HUDEP-2 (cell line): Measurements from ENCODE around the gene HSD17B2.
"Not testable (repeated sequence)": the region's sequence is repeated elsewhere in the genome, so short reads cannot be mapped to it uniquely, and the experiment has no call there.

Experiments
- DNase-seq, 76 experiments: peaks; one replicate each; lab custom pipeline; 2025; ENCODE audit not compliant: unreplicated experiment in 76 of 76; lab: John Stamatoyannopoulos, UW

The HSD17B2 gene, protein sequence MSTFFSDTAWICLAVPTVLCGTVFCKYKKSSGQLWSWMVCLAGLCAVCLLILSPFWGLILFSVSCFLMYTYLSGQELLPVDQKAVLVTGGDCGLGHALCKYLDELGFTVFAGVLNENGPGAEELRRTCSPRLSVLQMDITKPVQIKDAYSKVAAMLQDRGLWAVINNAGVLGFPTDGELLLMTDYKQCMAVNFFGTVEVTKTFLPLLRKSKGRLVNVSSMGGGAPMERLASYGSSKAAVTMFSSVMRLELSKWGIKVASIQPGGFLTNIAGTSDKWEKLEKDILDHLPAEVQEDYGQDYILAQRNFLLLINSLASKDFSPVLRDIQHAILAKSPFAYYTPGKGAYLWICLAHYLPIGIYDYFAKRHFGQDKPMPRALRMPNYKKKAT

DNA sequence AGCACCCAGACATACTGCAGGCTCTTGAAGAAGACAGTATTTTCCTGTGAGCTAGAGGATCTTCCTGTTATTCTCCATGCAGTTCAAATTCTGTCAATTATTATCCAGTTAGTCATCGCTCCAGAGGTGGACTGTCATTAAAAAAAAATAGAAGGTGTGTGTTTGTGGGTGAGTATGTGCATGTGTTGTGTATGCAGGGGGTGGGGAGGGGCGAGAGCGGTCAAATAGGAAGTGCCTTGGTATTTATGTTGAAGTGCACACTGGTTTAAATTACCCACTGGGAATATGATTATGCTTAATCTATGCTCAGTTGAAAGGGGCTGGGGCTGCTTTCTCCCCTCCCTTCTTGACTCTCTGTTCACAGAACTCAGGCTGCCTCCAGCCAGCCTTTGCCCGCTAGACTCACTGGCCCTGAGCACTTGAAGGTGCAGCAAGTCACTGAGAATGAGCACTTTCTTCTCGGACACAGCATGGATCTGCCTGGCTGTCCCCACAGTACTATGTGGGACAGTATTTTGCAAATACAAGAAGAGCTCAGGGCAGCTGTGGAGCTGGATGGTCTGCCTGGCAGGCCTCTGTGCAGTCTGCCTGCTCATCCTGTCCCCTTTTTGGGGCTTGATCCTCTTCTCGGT is at the start of gene HSD17B2:
HSD17B2 (plus strand) TSS at position 273 of the 632 bp plus-strand sequence; CDS start at position 445, 172 bp downstream.
- no peak for DNase-seq

DNA sequence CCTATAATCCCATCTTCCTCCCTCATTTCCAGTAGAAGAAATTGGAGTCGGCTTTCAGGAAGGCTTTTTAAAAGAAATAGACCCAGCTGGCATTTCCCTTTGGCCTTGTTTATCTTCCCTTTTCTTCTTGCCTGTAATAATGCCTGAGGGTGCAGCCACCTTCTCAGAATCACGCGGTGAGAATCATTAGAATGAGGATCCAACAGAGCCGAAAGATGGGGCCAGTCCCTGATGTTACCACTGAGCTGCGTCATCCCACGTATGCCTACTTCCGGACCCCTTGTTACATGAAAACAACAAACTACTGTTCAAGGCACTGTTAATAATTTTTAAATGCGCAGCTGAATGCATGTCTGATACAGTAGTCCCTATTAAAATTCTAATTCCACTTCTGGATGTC is 47.9 kb upstream of the HSD17B2 start:
- DNase-seq, result no peak

DNA sequence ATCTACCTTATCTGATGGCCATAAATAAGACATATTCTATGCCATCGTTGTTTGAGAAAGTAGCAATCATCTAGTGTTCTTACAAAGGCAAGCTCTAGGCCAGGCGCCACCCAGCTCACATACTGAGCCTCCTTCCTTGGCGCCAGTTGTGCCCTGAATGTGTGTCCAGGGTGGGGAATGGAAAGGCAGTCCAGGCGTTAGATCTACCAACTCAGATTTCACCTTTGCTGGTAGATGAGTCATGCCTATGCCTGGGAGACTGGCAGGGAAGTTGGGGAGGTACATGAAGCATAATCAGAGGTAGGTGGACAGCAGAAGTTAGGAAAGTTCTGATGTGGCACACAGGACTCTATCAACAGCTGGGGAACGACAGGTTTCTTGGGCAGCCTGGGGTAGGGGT is 47.3 kb upstream of the HSD17B2 start:
- DNase-seq, result no peak

DNA sequence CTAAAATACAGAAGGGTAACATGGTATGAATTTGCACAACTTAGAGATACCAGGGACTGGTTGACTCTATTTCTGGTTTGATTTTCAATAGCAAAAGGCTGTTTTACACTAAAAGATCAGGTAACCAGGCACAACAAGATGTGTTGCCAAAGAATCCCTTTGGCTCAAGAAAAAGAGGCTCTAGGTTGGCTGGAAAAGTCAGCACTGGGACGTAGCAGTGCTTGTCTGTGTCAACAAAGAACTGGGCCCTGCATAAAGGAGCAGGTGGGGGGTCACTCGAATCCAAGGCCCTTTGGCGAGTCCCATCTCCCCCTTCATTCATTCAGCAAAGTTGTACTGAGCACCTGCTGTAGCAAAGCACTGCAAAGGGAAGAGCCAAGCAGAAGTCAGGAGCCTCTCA is 42.2 kb upstream of the HSD17B2 start:
- DNase-seq, result no peak

DNA sequence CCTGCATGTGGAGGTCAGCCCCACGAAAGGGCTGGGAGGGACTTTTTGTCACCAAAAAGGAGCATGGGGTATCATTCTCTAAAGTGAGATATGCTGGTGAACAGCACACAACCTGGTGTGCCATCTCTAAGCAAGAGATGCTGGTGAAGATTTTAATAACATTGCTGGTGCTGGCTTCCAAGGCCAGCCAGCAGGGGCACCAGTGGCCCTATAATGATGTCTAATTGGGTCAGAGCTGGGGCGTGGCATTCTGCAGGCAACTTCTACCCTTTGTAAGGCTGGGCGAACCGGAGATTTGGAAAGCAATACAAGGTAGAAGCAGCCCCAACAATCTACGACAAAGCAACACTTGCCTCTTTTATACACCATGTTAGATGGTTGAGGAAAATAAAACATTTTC is 40.6 kb upstream of the HSD17B2 start:
- peak in 5 of 76 experiments; percentile 2 to 13 (median 4) for DNase-seq

DNA sequence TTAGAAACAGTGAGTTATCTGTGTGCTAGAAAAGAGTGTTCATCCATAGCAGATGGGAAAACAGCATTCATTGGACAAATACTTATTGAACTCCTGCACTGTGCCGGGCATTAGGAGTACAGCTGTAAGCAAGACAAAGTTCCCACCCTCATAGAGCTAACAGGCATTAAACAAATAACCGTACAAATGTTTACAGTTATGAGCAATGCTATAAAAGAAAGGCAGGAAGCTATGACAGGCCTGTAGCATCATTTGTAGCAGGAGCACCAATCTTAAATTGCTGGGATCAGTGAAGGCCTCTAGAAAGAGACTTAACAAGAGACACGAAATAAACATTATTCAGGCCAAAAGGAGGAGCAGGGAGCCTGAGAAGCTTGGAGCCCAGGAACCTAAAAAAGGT is 39.4 kb upstream of the HSD17B2 start:
- DNase-seq, result no peak

DNA sequence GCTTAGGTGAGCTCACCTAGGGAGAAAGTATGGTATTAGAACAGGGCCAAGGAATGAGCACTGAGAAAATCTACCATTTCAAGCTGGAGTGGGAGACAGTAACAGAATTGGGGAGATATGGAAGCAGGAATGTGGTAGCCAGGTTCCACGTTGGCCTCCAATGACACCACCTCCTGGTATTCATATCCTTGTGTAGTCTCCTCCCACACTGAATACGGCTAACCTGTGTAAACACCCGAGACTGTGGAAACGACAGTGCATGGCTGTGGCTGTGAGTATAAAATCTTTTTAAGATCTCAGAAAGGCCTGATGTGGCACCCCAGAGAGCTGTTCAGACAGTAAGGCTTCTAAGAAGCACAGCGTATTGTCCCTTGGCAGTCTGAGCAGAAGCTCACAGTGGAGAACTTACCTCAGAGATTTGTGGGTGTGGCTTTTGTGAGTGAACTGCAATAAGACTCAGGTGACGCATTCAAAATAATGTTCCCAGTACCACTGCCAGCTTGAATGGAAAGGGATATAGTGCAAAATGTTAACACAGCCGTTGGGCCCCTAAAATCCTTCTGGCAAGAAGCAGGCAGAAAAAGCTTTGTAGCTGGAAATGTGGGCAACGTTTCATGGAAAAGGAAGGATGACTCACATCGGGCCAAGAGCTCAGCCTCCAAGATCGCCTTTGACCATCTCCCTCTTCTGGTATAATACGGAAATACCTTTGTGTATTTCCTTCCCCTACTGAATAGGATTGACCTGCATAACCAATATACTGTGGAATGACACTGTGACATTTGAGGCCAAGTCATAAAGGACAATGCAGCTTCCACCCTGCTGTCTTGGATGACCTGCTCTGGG is 38.2 kb upstream of the HSD17B2 start:
- DNase-seq, result peak in 2 of 76 experiments; percentile 9 to 15

DNA sequence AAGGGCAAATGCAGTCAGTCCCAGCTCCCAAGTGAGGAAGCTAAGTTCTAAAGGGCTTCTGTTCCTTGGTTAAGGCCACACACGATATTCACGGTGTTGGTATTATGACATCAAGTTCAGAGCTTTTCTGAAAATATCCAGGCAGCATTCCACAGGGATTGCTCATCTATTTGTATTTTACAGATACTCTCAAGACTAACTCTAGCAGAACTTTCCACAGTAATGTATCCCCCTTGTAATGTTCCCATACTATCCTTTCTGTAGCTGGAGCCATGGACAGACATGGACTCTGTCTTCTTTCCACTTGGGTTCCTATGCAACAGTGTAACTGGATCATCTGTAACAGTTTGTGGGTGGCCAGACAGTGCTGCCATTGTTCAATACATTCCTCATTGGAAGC is 37.3 kb upstream of the HSD17B2 start:
- no peak for DNase-seq

DNA sequence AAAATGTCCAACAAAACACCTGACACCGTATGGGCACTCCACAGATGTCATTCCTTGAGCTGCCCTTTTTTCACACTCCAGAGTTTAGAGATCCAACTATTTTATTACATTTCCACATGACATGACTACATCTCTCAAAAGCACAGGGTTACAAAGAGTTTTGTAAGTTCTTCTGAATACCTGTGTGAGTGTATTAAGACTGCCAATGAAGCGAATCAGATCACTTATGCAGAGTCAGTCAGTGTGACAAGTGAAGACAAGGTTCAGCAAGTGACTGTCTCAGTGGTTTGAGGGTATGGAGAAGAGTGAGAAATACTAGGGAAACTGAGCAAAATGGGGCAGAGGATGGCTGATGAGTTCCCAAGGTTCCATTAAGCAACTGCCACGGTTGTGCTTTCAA is 32.2 kb upstream of the HSD17B2 start:
- DNase-seq, result no peak

DNA sequence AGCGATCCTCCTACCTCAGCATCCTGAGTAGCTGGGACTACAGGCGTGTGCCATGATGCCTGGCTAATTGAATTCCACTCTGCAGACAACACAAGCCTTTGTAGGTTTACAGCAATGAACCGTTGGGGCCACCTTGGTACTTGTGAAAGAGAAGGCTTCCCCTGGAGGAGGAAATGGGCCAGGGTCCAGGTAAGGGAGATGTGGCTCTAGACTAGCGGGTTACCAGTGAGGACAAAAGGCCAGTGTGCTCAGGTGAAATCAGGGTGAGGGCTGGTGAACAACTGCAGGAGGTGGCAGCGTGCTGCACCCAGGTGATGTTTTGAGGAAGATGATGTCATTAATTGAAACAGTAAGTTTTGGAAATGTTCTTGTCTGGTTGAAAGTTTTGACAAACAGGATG is 30.5 kb upstream of the HSD17B2 start:
- peak in 3 of 76 experiments; percentile 4 to 71 (median 6) for DNase-seq

DNA sequence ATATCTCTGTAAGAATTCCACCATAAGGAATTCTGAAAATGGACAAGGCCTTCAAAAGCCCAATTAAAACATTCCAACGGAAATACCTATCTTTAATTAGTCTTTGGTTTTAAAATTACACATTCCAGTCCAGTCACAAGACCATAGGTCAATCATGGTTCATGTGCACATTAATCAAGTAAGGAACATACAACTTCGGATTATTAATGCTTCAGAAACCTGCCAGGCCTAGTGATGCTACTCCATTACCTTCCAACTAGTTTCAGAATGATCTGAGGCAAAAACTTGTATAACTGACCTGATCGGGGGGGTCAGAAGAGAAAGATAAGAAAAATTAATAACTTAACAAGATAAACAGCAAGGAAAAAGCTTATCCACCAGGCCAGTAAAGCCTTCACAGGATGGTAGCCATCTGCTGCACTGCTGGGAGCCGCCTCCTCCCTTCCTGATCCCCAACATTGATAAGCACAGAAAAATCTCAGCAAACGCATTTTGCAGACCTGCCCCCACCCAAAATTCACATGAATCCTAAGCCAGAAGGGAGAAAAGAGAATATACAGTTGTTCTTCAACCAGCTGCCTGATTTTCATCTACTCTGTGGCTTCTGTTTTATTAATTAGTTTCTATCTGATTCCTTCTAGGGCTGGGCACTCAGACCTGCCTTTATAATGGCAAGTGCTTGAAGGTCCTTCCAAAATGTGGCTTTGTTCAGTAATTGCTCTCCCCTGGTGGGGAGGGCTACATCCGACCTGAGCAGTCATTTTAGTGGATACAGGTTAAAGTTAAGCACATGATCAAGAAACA is 29.8 kb upstream of the HSD17B2 start:
- DNase-seq, result no peak

DNA sequence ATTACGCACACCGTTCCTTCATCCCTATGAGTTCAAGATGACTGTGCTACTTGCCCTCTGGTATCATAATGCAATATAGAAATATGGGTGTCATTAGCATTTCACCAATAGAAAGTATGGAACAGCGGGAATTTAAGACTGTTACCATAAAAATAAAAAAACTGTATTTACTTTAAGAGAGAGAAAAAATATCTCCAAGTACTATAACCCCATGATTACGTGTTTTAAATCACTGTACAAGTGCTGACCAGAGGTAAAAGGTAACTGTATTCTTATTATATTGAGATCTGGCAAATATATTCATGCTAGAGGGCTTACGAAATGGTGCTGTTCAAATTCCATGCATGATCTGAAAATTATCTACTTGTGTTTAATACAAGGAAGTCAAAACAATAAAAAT is 29.0 kb upstream of the HSD17B2 start:
- DNase-seq, result no peak

DNA sequence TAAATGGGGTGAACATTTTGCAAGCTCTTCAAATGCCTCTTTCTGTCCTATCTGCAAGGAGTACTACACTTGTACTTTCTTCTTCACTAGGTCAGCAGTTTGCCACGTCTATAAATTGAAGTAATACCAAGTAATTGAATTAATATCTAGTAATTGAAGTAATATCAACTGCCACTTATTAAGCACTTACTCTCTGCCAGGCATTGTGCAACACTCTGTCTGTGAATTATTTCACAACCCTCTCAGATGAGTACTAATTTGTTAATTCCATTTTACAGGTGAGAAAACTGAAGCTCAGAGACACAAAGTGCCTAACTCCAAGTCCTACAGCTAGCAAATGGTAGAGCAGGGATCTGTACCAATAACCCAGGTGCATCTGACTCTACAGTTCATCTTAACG is 27.9 kb upstream of the HSD17B2 start:
- no peak for DNase-seq

DNA sequence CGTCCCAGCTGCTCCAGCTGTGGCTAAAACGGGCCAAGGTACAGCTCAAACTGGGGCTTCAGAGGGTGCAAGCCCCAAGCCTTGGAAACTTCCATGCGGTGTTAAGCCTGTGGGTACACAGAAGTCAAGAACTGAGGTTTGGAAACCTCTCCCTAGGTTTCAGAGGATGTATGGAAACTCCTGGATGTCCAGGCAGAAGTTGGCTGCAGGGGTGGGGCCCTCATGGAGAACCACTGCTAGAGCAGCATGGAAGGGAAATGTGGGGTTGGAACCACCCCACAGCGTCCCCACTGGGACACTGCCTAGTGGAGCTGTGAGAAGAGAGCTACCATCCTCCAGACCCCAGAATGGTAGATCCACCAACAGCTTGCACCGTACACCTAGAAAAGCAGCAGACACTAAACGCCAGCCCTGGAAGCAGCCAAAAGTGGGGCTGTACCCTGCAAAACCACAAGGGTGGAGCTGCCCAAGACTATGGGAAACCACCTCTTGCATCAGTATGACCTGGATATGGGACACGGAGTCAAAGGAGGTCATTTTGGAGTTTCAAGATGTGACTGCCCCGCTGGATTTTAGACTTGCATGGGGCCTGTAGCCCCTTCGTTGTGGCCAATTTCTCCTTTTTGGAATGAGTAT is 26.0 kb upstream of the HSD17B2 start:
- DNase-seq, result no peak

DNA sequence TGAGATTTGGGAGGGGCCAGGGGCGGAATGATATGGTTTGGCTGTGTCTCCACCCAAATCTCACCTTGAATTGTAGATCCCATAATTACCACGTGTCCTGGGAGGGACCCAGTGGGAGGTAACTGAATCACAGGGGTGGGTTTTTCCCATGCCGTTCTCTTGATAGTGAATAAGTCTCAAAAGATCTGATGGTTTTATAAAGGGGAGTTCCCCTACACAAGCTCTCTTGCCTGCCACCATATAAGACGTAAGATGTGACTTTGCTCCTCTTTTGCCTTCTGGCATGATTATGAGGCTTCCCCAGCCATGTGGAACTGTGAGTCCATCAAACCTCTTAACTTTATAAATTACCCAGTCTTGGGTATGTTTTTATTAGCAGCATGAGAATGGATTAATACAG is 25.3 kb upstream of the HSD17B2 start:
- DNase-seq, result not testable (repeated sequence)

DNA sequence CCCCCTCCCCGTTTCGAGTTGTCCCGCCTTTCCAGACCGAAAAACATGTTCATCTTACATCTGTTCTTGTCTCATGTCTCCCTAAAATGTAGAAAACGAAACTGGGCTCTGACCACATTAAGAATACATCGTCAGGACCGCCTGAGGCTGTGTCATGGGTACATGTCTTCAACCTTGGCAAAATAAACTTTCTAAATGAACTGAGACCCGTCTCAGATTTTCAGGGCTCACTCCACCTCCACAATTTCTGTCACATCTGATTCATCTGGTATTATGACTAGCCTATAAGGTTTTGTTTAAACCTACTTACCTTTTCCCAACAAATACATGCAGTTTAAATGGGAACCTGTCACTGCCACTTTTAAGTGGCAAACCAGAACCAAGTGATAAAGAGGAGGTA is 24.4 kb upstream of the HSD17B2 start:
- DNase-seq, result no peak

DNA sequence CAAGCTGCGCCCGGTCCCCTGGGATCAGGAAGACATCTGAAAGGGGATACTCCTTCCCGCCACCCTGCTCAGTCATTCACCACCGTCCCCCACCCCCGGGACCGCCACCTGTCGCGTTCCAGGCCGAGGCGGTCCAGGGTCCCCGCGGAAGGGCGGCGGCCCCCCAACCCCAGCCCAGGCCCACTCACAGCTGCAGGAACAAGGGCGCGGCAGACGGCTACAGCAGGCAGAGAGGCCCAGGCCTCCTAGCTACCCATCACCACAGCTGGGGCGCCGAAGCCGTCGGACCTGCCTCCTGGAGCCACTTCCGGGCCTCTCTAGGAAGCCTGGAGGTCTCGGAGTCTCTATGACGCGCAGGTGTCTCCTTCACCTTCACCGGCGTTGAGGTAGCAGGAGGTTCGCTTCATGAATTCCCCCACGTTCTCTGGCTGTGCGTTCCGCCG is 23.8 kb upstream of the HSD17B2 start, which contains the start of gene SDR42E1:
SDR42E1 (minus strand) TSS at position 272 of the 443 bp plus-strand sequence. CDS start 10,612 bp downstream, outside the sequence.
- no peak for DNase-seq

DNA sequence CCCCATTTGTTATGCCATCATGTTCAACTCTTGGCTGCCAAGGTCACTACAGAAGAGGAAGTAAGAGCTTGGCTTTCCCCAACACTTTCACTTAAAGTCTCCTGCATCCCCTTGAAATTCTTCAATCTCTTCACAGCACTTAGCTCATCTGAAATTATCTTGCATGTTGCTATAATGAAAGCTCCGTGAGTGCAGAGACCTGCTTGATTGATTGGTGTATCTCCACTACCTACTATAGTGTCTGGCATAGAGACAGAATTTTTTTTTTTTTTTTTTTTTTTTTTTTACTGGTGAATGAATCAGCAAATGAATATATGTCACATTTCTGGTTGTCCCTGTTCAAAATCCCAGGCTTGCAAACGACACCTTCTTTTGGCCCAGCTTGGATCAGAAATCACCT is 21.9 kb upstream of the HSD17B2 start:
- DNase-seq, result no peak

DNA sequence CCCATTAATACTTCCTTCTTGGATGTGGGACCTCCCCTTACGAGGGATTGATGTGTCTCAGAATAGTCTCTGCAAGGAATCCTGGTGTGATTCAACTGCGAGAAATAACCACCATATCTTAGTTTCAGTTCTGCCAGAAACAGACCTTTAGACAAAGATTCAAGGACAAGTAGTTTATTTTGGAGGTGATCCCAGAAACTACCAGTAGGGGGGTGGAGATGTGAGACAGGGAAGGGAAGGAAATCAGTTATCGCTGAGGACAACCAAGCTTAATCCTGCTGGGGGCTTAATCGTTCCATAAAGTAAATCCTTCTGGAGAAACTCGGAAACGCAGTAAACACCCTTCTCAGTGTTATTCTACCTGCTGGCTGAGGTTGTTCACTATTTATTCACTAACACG is 18.8 kb upstream of the HSD17B2 start:
- peak in 2 of 76 experiments; percentile 3 to 4 for DNase-seq

DNA sequence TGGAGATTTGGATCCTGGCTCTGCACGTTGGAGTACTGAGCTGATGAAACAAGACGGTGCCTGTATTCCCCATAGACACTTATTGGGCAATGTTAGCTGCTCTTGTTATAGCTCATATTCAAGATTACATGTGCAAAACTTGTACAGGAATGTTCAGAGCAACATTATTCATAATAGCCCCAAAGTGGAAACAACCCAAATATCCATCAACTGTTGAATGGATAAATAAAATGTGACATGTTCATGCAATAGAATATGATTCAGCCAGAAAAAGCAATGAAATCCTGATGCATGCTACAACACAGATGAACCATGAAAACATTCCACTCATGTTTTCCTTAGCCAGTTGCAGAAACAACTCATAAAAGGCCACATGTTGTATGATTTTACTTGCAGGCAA is 18.1 kb upstream of the HSD17B2 start:
- no peak for DNase-seq
